ENCODE results near the gene SLC30A10.

Gene SLC30A10

GRCh38 chr1:219926363-219926998 lies 1.9 kb downstream of the SLC30A10 start:
- H3K9me3 ChIP-seq: no peaks in the 10 kb centered on the region
- H3K36me3 ChIP-seq: no peaks in the 10 kb centered on the region
- H3K4me3 ChIP-seq: no peak overlapping the region
- no peak overlapping the region for H3K27ac ChIP-seq
- DNase-seq: no peak
- intact Hi-C loops (cut with DNase I; ENCODE audit: low total_unique reads): no loop called here
- TF ChIP-seq CTCF (IDR thresholded peaks at IDR 0.05): no peak
- peaks cover 0 to 12% (median 12%) of the 10 kb centered on the region in 4 donors for H3K4me1 ChIP-seq
- peaks cover 0 to 28% of the 10 kb centered on the region in 2 donors for H3K27me3 ChIP-seq

- Histone ChIP-seq H3K36me3 (no peaks in the 10 kb centered on the region), H3K27ac (no peak overlapping the region), H3K9me3 (no peaks in the 10 kb centered on the region), H3K4me3 (no peak overlapping the region), H3K4me1 (peaks cover 0 to 22% (median 12%) of the 10 kb centered on the region in 4 donors), H3K27me3 (peaks cover 0 to 27% of the 10 kb centered on the region in 2 donors)
- intact Hi-C loops (cut with DNase I; ENCODE audit: low total_unique reads): no loop called here
- DNase-seq: no peak
- TF ChIP-seq CTCF (IDR thresholded peaks at IDR 0.05): no peak
Observed at GRCh38 chr1:219924342-219924741, 4.0 kb downstream of the SLC30A10 start.

- no peak for DNase-seq
- Histone ChIP-seq H3K4me1 (peaks cover 0 to 9% (median 0%) of the 10 kb centered on the region in 4 donors), H3K27me3 (no peaks in the 10 kb centered on the region), H3K9me3 (no peaks in the 10 kb centered on the region), H3K36me3 (no peaks in the 10 kb centered on the region), H3K27ac (no peak overlapping the region), H3K4me3 (no peak overlapping the region)
- no peak for TF ChIP-seq CTCF (IDR thresholded peaks at IDR 0.05)
- intact Hi-C loops (cut with DNase I; ENCODE audit: low total_unique reads): no loop called here
Observed at GRCh38 chr1:219917851-219918466, 10.4 kb downstream of the SLC30A10 start.

GRCh38 chr1:219917281-219917680 lies 11.1 kb downstream of the SLC30A10 start:
- TF ChIP-seq CTCF (IDR thresholded peaks at IDR 0.05): no peak
- H3K27me3 ChIP-seq: no peaks in the 10 kb centered on the region
- H3K9me3 ChIP-seq: no peaks in the 10 kb centered on the region

GRCh38 chr1:219916257-219916656 lies 12.1 kb downstream of the SLC30A10 start:
- Histone ChIP-seq H3K4me1 (peaks cover 0 to 9% (median 0%) of the 10 kb centered on the region in 4 donors), H3K27me3 (no peaks in the 10 kb centered on the region), H3K9me3 (no peaks in the 10 kb centered on the region), H3K27ac (no peak overlapping the region), H3K4me3 (no peak overlapping the region), H3K36me3 (no peaks in the 10 kb centered on the region)
- intact Hi-C loops (cut with DNase I; ENCODE audit: low total_unique reads): no loop called here
- TF ChIP-seq CTCF (IDR thresholded peaks at IDR 0.05): no peak
- no peak for DNase-seq

More at GRCh38 chr1:219917281-219917680, 11.1 kb downstream of the SLC30A10 start:
- no peak for DNase-seq
- Histone ChIP-seq H3K36me3 (no peaks in the 10 kb centered on the region), H3K27ac (no peak overlapping the region), H3K4me3 (no peak overlapping the region), H3K4me1 (peaks cover 0 to 9% (median 0%) of the 10 kb centered on the region in 4 donors)
- intact Hi-C loops (cut with DNase I; ENCODE audit: low total_unique reads): no loop called here
